Measurements from ENCODE around the gene RREB1. TPM values are rescaled to one million over a fixed set of nuclear protein-coding genes. Genes with fewer than 3 reads are reported as not detected.

Gene RREB1
- total RNA-seq, 4 donors from 2014 or later, result 40.8 to 68.6 (median 54.4) TPM

DNA sequence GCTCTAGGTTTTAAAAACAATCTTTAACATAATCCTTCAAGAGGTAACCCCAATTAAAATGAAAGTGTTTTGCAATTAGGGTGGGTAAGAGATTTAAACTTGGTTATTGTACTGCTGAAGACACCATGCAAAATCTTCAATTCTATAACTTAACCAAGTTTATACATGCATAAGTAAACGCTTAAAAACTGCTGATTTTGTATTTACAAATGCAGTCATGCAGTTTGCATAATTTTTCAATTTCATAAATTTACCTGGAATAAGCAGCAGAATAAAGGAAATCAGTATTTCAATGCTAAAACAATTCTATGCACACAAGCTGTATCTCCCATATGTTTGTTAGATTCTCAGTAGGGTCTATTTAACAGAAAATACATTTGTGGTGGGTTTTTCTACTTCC is 182.3 kb downstream of the RREB1 start:
- H3K4me3 ChIP-seq (ENCODE audit: low read depth, poor library complexity, severe bottlenecking), result no peak overlapping the region
- intact Hi-C loops (cut with DNase I; ENCODE audit: low total_unique reads), result no loop called here
- WGBS, 2 donors, result 78 to 79% methylated on average over 1 of the region's 1 CpG
- DNase-seq (ENCODE audit: low spot score in 2 of 2), result no peak
- TF ChIP-seq, protein P1, sequence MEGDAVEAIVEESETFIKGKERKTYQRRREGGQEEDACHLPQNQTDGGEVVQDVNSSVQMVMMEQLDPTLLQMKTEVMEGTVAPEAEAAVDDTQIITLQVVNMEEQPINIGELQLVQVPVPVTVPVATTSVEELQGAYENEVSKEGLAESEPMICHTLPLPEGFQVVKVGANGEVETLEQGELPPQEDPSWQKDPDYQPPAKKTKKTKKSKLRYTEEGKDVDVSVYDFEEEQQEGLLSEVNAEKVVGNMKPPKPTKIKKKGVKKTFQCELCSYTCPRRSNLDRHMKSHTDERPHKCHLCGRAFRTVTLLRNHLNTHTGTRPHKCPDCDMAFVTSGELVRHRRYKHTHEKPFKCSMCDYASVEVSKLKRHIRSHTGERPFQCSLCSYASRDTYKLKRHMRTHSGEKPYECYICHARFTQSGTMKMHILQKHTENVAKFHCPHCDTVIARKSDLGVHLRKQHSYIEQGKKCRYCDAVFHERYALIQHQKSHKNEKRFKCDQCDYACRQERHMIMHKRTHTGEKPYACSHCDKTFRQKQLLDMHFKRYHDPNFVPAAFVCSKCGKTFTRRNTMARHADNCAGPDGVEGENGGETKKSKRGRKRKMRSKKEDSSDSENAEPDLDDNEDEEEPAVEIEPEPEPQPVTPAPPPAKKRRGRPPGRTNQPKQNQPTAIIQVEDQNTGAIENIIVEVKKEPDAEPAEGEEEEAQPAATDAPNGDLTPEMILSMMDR (IDR thresholded peaks at IDR 0.05), result no peak

DNA sequence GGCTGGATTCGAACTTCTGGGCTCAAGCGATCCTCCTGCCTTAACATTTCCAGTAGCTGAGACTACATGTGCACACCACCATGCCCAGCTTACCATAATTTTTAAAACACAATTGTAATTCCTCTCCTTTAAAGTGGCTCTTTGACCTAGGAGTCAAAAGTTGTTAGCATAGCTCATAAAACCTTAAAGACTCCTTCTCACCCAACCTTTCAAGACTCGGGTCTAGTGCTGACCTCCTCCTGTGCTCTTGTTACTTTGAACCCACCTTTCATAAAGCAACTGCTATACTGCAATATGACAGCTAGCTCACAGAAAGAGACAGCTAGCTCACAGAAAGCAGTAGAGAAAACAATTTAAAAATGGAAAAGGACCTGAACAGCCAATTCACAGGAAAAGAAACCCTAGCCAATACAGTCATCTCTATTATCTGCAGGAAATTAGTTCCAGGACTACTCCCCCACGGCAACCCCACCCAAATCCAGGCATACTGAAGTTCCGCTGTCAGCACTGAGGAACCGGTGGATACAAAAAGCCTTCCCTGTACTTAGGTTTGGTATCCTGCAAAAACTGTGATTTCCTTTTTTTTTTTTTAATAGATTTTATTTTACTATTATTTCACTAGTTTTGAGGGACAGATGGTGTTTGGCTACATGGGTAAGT is 185.0 kb downstream of the RREB1 start:
- TF ChIP-seq POLR2A (IDR thresholded peaks at IDR 0.05), result no peak
- TF ChIP-seq, protein P1 (IDR thresholded peaks at IDR 0.05), result no peak
- DNase-seq (ENCODE audit: low spot score in 2 of 2), result no peak
- no peak overlapping the region for H3K4me3 ChIP-seq (ENCODE audit: low read depth, poor library complexity, severe bottlenecking)
- intact Hi-C loops (cut with DNase I; ENCODE audit: low total_unique reads), result no loop called here
- WGBS, 2 donors, result 67 to 74% methylated on average over 6 of the region's 6 CpGs

DNA sequence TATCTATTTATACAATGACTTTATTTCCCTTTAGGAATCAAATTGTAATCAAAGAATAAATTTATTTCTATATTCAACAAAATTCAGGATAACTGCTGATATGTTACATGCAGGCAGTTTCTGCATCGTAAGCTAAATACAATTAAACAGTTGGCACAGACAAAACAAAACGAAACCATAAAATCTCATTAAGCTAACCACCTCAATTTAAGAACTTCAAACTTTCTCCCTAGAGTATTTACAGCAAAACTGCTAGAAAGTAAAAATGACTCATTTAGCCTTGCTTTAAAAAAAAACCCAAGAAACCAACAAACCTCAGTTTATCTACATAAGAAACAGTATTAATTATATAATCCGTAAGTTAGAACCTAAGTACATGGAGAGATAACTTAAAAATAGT is 188.2 kb downstream of the RREB1 start:
- intact Hi-C loops (cut with DNase I; ENCODE audit: low total_unique reads), result no loop called here
- TF ChIP-seq, protein P1 (IDR thresholded peaks at IDR 0.05), result no peak
- TF ChIP-seq POLR2A (IDR thresholded peaks at IDR 0.05), result no peak
- DNase-seq (ENCODE audit: low spot score in 2 of 2), result no peak
- WGBS, 2 donors, result 90 to 91% methylated on average over 3 of the region's 3 CpGs
- H3K4me3 ChIP-seq (ENCODE audit: low read depth, poor library complexity, severe bottlenecking), result no peak overlapping the region

DNA sequence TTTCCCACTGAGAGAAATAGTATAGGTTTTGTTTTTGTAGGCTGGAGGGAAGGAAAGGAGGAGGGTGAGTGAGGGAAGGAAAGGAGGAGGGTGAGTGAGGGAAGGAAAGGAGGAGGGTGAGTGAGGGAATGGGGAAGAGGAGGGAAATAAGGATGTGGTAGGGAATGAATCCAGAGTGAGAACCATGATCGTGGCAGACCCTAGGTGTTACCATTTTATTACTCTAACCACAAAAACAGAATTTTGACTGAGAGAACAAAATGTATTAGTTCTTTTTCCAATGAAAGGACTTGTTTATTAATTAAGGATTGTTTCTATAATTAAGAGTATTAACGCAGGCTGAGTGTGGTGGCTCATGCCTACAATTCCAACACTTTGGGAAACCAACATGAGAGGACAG is 188.8 kb downstream of the RREB1 start:
- intact Hi-C loops (cut with DNase I; ENCODE audit: low total_unique reads), result no loop called here
- DNase-seq (ENCODE audit: low spot score in 2 of 2), result no peak

DNA sequence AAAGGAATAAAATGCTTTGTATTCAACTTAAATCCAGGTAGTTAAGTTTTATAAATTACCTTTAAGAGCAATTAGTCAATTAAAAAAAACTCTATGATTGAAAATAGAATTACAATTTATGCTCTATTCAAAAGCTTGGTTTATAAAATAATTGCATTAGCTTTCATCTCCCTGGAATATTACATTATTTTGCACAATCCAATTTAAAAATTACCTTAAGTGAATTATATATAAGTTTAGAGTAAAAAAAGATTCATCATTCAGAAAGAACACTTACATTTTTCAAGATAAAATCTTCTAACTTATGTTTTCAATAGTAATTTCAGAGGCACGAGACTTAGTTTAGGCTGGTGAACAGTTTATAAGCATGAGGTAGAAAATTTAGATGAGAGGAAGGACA is 190.4 kb downstream of the RREB1 start:
- no peak overlapping the region for H3K4me3 ChIP-seq (ENCODE audit: low read depth, poor library complexity, severe bottlenecking)
- intact Hi-C loops (cut with DNase I; ENCODE audit: low total_unique reads), result no loop called here
- no peak for TF ChIP-seq POLR2A (IDR thresholded peaks at IDR 0.05)
- TF ChIP-seq, protein P1 (IDR thresholded peaks at IDR 0.05), result no peak
- 87 to 89% methylated on average over 1 of the region's 1 CpG for WGBS, 2 donors
- no peak for DNase-seq (ENCODE audit: low spot score in 2 of 2)

More for the DNA sequence above, 188.8 kb downstream of the RREB1 start:
- WGBS, 2 donors, result 85 to 93% methylated on average over 2 of the region's 2 CpGs
- TF ChIP-seq POLR2A (IDR thresholded peaks at IDR 0.05), result no peak
- TF ChIP-seq, protein P1 (IDR thresholded peaks at IDR 0.05), result no peak
- no peak overlapping the region for H3K4me3 ChIP-seq (ENCODE audit: low read depth, poor library complexity, severe bottlenecking)

DNA sequence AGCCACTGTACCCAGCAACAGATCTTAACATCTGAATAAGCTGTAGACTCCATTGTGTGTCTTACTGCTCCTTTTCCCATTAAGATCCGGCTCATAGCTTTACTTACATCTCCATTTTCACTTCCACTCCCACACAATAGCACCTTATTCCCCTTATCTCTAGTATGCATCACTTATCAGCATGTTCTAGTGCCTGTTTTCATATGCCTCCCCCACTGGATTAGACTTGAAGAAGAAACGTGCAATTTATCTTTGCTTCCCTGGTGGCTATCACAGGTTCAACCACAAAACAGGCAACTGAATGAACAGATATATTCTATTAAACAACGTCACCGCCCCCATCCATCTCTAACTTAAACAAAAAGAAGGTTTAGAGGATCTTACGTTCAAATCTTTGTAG is 193.2 kb downstream of the RREB1 start:
- WGBS, 2 donors, result 81 to 87% methylated on average over 5 of the region's 5 CpGs
- no peak for TF ChIP-seq POLR2A (IDR thresholded peaks at IDR 0.05)
- TF ChIP-seq, protein P1 (IDR thresholded peaks at IDR 0.05), result no peak
- intact Hi-C loops (cut with DNase I; ENCODE audit: low total_unique reads), result no loop called here
- no peak overlapping the region for H3K4me3 ChIP-seq (ENCODE audit: low read depth, poor library complexity, severe bottlenecking)
- no peak for DNase-seq (ENCODE audit: low spot score in 2 of 2)

Data from lower leg skin (tissue), 4 donors.